K562 (cell line): ENCODE data around the gene PNPLA2. TPM values are rescaled to one million over a fixed set of nuclear protein-coding genes. Genes with fewer than 3 reads are reported as not detected.

ENCODE experiments used
- CBFB ChIP-seq: sonication (generic); formaldehyde crosslinking; IDR thresholded peaks from 2 replicates; pipeline ENCODE4 v1.4.0; 2020; ENCODE audit warnings: mild to moderate bottlenecking, missing genetic modification reagents
- DNMT1 ChIP-seq: fragments of 450-650 bp; IDR thresholded peaks from 2 replicates; pipeline ENCODE4 v1.6.1; 2016; ENCODE audit warnings: antibody characterized with exemption, mild to moderate bottlenecking
- ELK3 ChIP-seq: fragments of 450-650 bp; formaldehyde crosslinking; IDR thresholded peaks from 2 replicates; pipeline ENCODE4 v1.4.0; 2020; ENCODE audit warnings: mild to moderate bottlenecking
- HSF4 ChIP-seq: fragments of 250-450 bp; sonication (Bioruptor Pico); IDR thresholded peaks from 2 replicates; pipeline ENCODE4 v2.1.2; 2022; ENCODE audit warnings: mild to moderate bottlenecking, moderate library complexity, borderline replicate concordance
- KAT7 ChIP-seq: sonication (generic); formaldehyde crosslinking; IDR thresholded peaks from 2 replicates; pipeline ENCODE4 v1.8.0; 2022; ENCODE audit warnings: missing genetic modification reagents, mild to moderate bottlenecking, borderline replicate concordance
- MAFF ChIP-seq: IDR thresholded peaks from 2 replicates; pipeline ENCODE4 v1.6.1; 2012; ENCODE audit warnings: low read length, improper control_type of control experiment
- NCOR1 ChIP-seq: fragments of 450-650 bp; IDR thresholded peaks from 2 replicates; pipeline ENCODE4 v1.6.1; 2016; ENCODE audit warnings: mild to moderate bottlenecking, moderate library complexity
- NFRKB ChIP-seq: fragments of 450-650 bp; IDR thresholded peaks from 2 replicates; pipeline ENCODE4 v1.6.1; 2016; ENCODE audit warnings: low read depth
- PHF21A ChIP-seq: fragments of 450-650 bp; IDR thresholded peaks from 2 replicates; pipeline ENCODE4 v1.6.1; 2017; ENCODE audit warnings: low read depth, borderline replicate concordance
- POLR2AphosphoS5 ChIP-seq: IDR thresholded peaks from 2 replicates; pipeline ENCODE4 v1.6.1; 2011; ENCODE audit warnings: mild to moderate bottlenecking, low read depth, low read length, moderate library complexity; ENCODE audit not compliant: control insufficient read depth, insufficient read depth
- POLR2G ChIP-seq: fragments of 200-400 bp; formaldehyde crosslinking; IDR thresholded peaks from 2 replicates; pipeline ENCODE4 v1.6.1; 2017; ENCODE audit warnings: low read depth, mild to moderate bottlenecking, antibody characterized with exemption, low read length, moderate library complexity
- PURB ChIP-seq: sonication (generic); formaldehyde crosslinking; IDR thresholded peaks from 2 replicates; pipeline ENCODE4 v1.9.0; 2021; ENCODE audit warnings: low read depth, mild to moderate bottlenecking, missing genetic modification reagents
- STAT5A ChIP-seq: IDR thresholded peaks from 2 replicates; pipeline ENCODE4 v1.6.1; 2012; ENCODE audit warnings: low read length, inconsistent platforms, borderline replicate concordance
- ZKSCAN8 ChIP-seq: fragments of 200-800 bp; sonication (Bioruptor generic); IDR thresholded peaks from 2 replicates; pipeline ENCODE4 v1.6.1; 2016; ENCODE audit warnings: missing genetic modification characterization, missing compliant biosample characterization
- ZNF232 ChIP-seq: sonication (generic); formaldehyde crosslinking; IDR thresholded peaks from 2 replicates; pipeline ENCODE4 v1.8.0; 2022; ENCODE audit warnings: mild to moderate bottlenecking, missing genetic modification reagents
- ZNF253 ChIP-seq: fragments of 250-450 bp; sonication (Bioruptor Pico); conservative IDR thresholded peaks from 2 replicates; pipeline ENCODE4 v1.6.1; 2021; ENCODE audit warnings: mild to moderate bottlenecking
- ZNF583 ChIP-seq: fragments of 250-450 bp; sonication (Bioruptor Pico); IDR thresholded peaks from 2 replicates; pipeline ENCODE4 v1.4.0; 2020
- ZNF609 ChIP-seq: sonication (generic); formaldehyde crosslinking; IDR thresholded peaks from 2 replicates; pipeline ENCODE4 v1.8.1; 2023; ENCODE audit warnings: missing genetic modification reagents, mild to moderate bottlenecking, borderline replicate concordance
- ZNF766 ChIP-seq: fragments of 200-800 bp; sonication (Bioruptor generic); conservative IDR thresholded peaks from 2 replicates; pipeline ENCODE4 v1.6.1; 2016; ENCODE audit warnings: missing genetic modification characterization, missing compliant biosample characterization
- polyA plus RNA-seq, 8 experiments: library from polyadenylated mRNA; depleted of rRNA in 4 of 8; stranded (reverse) in 5 of 8; unstranded in 3 of 8; fragments of >200 nt; fragmentation: Nextera tagmentation in 2 of 8; fragmentation: Illumina TruSeq in 1 of 8; extraction: Ambion mirVana in 2 of 8; extraction: Trizol in 1 of 8; gene quantifications; 2 replicates each; pipeline versions ENCODE4 v1.2.1 to v1.2.3, GENCODE V29; 2011 to 2014; ENCODE audit warnings: inconsistent platforms in 1 of 8, missing spikeins in 1 of 8
- total RNA-seq, 7 experiments: library from RNA; depleted of rRNA in 6 of 7; stranded (reverse); fragments of >200 nt in 6 of 7; fragmentation: Illumina TruSeq in 2 of 7; extraction: Trizol in 2 of 7; gene quantifications; 2 replicates each; pipeline versions ENCODE4 v1.2.1 to v1.2.3, GENCODE V29; 2011 to 2021; ENCODE audit warnings: low replicate concordance in 1 of 7
- TF ChIP-seq, protein P1 (sequence below): fragments of 450-650 bp; formaldehyde crosslinking; IDR thresholded peaks from 2 replicates; pipeline ENCODE4 v1.4.0; 2022; ENCODE audit warnings: mild to moderate bottlenecking, moderate library complexity
- TF ChIP-seq, protein P2 (sequence below): sonication (generic); formaldehyde crosslinking; IDR thresholded peaks from 2 replicates; pipeline ENCODE4 v1.8.0; 2022; ENCODE audit warnings: mild to moderate bottlenecking, missing genetic modification reagents

Gene PNPLA2
- total and polyA plus RNA-seq, 9 of the 15 experiments (the other 6 are each of a cell fraction or from before 2014, with no cell fraction given) = 0.39 to 87.1 (median 8.4) TPM

DNA sequence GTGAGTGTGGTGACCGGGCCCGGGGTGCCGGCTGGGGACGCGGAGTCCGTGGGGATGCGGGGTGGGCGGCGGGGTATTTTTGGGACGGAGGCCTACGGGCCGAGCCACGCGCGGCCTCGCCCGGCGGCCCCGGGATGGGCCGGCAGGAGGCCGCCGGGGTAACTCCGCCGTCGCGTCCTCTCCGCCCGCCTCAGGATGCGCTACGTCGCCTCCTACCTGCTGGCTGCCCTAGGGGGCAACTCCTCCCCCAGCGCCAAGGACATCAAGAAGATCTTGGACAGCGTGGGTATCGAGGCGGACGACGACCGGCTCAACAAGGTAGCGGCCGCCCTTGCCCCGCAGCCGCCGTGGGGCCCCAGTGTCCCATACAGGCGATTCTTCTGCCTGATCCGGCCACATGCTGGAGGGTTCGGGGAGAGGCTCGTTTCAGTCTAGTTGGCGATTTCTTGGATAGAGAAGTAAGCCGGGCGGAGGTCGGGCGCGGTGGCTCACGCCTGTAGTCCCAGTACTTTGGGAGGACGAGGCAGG is 8.6 kb upstream of the PNPLA2 start (continued):
- 0 out of 2 replicates have a peak, but pooled peaks have one; percentile 45 for TF ChIP-seq KAT7 (CRISPR knock-in tag)
- TF ChIP-seq POLR2AphosphoS5 = no peak
- TF ChIP-seq NCOR1 = peak; percentile 17; the same call in 1 of the 2 replicates
- peak; percentile 55 for TF ChIP-seq POLR2G
- TF ChIP-seq, protein P1, sequence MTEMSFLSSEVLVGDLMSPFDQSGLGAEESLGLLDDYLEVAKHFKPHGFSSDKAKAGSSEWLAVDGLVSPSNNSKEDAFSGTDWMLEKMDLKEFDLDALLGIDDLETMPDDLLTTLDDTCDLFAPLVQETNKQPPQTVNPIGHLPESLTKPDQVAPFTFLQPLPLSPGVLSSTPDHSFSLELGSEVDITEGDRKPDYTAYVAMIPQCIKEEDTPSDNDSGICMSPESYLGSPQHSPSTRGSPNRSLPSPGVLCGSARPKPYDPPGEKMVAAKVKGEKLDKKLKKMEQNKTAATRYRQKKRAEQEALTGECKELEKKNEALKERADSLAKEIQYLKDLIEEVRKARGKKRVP = no peak
- no peak for TF ChIP-seq PURB
- TF ChIP-seq STAT5A = no peak
- peak; percentile 9; the same call in 1 of the 2 replicates for TF ChIP-seq ZNF766
- TF ChIP-seq HSF4 = no peak
- TF ChIP-seq ZNF253 (CRISPR knock-in tag) = no peak
- TF ChIP-seq ZNF583 (CRISPR knock-in tag) = no peak
- peak; percentile 65; the same call in 1 of the 2 replicates for TF ChIP-seq CBFB (CRISPR knock-in tag)
- 0 out of 2 replicates have a peak, but pooled peaks have one; percentile 73 for TF ChIP-seq ZNF609 (CRISPR knock-in tag)
- no peak for TF ChIP-seq DNMT1
- no peak for TF ChIP-seq ZKSCAN8 (CRISPR knock-in tag)
- TF ChIP-seq, protein P2, sequence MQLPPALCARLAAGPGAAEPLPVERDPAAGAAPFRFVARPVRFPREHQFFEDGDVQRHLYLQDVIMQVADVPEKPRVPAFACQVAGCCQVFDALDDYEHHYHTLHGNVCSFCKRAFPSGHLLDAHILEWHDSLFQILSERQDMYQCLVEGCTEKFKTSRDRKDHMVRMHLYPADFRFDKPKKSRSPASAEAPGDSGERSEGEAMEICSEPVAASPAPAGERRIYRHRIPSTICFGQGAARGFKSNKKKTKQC = 0 out of 2 replicates have a peak, but pooled peaks have one; percentile 7
- TF ChIP-seq NFRKB = no peak
- TF ChIP-seq PHF21A = no peak
- no peak for TF ChIP-seq ELK3 (CRISPR knock-in tag)
- TF ChIP-seq MAFF = no peak
- TF ChIP-seq ZNF232 = no peak
